HG02678 (cell line): ENCODE data around the gene MEOX1.
"Not testable (repeated sequence)": the region's sequence is repeated elsewhere in the genome, so short reads cannot be mapped to it uniquely, and the experiment has no call there.

Experiments used
- ATAC-seq: cut with Tn5 transposase; IDR thresholded peaks from one replicate; pipeline ENCODE4 v1.9.1; 2021; ENCODE audit warnings: mild to moderate bottlenecking, moderate library complexity; ENCODE audit not compliant: unreplicated experiment

MEOX1 gene

DNA sequence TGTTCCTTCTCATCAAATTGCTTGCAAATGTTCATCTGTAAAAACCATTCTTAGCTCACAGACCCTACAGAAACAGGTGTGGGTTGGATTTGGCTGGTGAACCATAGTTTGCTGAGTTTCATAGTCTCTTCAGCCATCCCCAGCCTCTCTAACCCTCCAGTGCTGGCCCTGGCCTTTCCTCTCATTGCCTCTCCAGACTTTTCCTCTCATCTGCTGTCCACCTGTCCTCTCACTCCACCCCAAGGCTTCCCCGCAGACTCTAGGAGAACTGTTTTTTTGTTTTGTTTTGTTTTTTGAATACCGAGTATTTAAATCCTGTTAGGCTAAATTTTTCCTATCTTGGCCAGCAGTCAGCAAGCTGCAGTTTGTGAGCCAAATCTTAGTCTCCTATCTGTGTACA is 41.1 kb downstream of the MEOX1 start:
- no peak for ATAC-seq

DNA sequence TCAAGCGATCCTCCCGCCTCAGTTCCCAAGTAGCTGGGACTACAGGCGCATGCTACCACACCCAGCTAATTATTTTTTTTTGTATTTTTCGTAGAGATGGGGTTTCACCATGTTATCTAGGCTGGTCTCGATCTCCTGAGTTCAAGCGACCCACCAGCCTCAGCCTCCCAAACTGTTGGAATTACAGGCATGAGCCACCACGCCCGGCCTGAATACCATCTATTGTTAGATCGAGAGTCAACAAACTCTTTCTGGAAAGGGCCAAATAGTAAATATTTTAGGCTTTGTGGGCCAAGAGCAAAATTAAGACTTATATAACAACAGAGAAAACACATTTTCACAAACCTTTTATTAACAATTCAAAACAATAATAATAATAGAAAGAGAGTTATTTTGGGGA is 41.6 kb downstream of the MEOX1 start:
- no peak for ATAC-seq

DNA sequence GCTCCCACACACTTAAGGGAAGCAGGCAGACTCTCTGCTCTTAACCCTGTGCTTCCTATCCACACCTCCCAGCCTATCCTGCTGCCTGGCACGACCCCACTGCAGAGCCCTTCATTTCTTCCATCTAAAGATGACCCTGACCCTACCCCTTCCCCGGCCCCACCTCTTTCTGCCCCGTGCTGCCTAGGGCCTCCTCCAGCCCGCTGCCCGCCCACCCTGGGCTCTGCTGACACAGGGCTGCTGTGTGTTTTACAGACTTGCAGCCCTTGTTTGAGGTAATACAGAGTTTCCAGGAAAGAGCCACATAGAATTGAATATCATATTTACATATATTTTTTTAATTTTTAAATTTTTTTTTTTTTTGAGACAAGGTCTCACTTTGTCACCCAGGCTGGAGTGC is 42.0 kb downstream of the MEOX1 start:
- no peak for ATAC-seq

DNA sequence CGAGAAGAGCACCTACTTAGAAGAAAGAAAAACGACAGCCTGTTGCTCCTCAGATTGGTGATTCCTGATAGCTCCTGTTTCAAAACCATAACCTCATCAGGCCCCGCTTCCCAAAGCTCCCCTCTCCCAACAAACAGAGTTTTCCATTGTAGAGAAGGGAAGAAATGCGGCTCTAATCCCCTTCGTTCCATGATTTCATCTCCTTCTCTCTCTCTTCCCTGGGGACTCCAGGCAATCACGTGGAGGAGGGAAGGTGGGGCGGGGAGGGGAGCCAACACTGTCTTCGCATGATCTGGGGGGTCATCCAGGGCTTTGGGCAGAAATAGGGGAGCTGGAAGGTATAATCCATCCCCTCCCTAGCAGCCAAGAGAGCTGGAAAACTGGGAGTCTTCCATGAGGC is 43.4 kb downstream of the MEOX1 start:
- ATAC-seq, result no peak

DNA sequence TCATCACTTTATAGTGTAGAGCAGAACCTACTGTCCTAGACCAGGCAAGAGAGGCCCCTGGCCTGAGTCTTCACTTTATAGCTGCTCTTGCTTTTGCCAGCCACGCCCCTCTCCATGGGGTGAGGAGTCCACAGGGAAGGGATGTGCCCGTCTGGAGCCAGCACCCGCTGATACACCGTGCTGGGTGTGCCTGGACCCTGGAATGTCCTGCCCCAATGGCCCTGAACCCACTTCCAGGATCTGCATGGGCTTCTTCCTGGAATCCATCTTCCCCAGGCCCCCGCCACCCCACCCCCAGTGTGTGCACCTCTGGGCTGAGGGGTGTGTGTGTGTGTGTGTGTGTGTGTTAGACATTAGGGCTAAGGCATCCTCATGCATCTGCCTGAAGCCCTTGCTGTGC is 44.9 kb downstream of the MEOX1 start:
- no peak for ATAC-seq

DNA sequence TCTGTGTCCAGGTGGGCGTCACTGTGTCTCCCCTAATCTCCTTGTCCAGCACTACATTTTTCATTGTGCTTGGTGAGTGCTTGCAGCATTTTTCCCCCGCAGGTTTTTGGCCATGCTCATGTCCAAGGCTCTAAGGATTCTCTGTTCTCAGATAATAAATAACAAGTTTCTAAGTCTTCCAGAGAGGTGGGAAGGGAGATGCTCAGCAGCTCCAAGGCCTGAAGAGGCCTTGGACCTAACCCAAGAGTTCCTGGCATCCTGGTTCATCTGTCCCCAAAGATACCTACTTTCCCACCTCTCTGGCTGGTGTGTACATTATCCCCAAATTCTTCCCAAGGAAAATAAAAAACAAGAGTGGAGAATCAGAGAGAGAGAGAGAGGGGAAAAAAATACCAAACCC is 45.3 kb downstream of the MEOX1 start:
- no peak for ATAC-seq

DNA sequence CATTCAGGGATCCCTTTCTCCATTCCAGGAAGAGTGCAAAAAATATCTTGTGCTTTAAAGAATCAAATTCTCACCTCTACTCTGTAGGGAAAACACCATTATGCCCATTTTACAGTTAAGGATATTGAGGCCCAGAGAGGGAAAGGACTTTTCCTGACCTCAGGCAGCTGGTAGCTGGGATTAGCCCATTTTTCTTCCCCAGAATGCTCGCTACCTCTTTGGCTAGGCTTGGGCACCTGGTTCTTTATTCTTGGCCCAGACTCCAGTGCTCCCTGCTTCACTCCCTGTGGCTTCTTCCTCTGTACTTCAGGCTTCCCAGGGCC is 45.7 kb downstream of the MEOX1 start:
- ATAC-seq, result no peak

DNA sequence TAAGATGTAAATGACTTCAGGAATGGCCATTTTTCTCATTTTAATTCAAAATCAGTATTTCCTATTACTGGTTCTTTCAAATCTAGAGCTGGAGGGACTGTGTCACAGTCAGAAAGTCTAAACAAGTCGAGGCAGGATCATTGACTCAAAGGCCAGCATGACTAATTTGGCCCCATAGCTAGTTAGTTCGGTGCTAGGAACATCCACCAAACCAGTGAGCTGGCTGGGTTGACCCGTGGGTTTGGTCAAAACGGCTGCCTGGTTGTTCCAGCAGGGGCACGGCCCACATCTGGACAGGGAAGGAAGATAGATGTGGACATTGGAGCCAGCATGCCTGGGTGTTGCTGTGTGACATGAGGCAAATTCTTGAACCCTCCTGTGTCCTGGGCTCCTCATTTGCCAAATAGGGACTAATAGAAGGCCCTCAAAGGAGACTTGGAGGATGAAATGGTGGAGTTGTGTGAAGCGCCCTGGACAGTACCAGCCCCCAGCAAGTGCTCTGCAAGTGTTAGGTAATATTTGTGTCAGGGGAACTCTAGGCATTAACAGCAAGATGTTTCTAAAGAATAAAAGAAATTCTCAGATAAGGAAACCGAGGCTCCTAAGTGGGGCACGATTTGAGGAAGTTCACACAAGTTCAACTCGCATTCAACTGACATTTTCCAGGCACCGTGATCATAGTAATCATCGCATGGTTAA is 46.2 kb downstream of the MEOX1 start:
- no peak for ATAC-seq

DNA sequence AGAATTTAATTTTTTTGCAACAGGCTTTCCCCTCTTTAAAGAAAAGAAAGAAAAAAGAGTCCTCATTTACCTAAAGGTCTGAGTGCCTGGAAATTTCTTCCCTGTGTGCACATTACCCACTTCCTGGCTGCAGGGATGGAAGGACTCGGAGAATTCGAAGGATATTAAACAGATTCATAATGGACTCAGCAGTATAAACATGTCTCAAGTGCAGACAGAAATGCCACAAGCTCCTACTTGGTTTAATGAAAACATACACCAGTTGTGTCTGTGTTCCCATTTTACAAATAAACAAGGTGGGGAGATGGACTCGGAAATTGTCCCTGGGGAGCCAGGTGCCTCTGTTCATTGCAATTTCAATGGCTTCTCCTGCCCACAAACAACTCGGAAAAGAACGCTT is 47.2 kb downstream of the MEOX1 start:
- ATAC-seq, result no peak

DNA sequence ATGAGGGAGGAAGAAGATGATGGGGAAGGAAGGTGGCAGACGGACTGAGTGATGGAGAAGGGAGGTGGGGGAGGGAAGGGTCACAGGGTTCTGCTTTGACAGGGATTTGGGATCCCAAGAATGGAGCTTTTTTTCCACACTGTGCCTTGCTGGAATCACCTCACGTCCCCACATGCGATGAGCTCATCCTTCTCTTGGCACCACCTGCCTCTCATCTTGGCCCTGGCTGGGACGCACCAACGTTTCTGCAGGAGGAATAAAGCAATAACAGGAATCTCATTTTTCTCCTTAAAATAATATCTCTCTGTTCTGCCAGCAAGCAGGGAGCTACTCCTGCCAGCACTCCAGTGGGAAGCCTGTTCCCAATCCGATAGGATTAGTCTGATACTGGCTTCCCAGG is 47.8 kb downstream of the MEOX1 start:
- ATAC-seq, result no peak

DNA sequence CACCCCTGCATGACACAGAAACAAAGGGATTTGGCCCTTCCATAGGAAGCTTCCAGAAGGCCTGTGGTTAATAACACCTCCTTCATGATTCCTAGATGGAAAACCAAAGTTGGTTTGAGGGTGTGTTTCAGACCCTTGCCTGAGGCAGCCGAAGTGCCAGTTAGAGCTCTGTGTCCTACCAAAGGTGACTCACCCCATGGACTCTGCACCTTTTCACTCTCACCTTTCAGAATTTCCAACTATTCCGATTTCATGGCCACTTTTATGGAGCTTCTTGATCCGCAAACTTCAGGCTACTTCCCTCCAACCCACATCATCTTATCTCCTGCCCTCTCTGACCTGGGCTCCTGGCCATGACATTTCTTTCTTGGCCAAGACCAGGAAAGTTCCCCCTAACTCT is 49.2 kb downstream of the MEOX1 start:
- no peak for ATAC-seq

DNA sequence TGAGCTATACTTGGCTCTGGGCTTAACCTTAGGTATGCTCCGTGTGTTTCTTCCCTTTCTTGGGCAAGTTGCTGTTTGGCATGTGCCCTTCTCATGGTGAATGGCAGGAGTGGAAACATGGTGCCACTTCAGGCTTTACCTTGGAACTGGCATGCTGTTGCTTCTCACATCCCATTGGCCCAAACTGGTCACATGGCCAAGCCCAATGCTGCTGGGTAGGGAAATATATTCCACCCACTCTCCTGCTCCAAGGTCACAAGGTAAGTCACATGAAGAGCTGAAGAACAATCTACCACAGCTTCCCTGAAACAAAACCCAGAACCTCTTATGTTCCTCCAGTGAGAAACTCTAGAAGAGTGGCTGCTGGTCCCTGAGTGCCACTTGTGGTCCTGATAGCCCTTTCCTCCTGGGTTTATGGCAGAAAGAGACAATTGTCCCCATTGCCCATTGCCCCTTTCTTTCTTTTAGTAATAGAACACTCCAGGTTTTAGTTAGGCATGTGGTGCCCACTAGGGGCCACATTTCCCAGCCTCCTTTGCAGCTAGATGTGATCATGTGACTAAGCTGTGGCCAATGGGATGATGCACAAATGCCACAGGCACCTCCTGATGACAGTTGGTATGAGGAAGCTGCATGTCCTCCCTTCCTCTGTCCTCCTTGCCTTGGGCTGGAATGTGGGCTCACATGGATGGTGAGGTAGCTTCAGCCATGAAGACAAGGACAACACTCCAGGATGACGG is 50.3 kb downstream of the MEOX1 start:
- ATAC-seq, result no peak

DNA sequence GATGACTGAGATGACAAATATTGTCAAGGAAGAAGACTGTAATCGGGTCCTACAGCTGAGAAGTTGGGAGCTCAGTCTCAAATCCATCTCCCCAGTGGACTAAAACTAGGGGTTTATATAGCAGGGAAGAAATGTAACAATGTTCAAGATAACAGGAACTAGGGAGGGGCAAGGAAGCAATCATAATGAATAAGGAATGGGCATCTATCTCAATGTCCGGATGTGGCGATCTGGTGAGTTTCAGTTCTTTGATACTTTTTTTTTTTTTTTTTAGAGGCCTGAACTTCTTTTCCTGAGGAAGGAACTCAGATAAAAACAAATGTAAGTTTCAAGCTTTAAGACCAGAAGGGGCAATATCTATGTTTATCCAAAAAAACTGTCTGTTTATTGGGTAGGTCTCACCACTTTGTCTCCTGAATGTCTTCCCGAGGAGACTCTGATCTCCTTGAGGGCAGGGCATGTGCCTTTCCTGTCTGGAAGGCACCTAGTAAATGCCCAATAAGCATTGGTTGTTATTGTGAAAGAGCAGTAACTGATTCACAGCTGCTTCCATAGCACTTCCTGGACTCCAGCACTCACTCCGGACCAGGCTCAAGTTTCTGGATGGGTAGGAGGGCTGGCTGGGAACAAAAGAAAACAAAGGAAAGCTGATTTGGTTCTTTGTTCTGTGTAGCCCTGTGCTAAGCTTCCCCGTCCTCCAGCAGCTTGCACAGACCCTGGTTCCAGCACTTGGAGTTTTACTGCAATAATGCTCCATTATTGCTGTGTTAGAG is 51.9 kb downstream of the MEOX1 start:
- no peak for ATAC-seq

DNA sequence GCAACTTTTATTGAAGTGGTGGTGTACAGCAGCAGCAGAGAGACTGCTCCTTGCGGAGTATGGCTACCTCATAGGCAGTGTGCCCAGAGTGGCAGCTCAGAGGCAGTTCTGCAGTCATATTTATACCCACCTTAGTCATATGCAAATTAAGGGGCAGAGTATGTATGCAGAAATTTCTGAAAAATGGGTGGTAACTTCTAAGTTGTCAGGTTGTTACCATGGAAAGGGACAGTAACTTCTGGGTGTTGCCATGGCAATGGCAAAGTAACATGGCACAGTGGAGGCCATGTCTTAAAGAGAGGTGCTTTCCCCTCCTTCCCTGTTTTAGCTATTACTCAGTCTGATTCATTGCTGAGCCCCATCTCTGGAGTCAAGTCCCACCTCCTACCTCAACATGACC is 53.4 kb downstream of the MEOX1 start:
- ATAC-seq, result no peak

DNA sequence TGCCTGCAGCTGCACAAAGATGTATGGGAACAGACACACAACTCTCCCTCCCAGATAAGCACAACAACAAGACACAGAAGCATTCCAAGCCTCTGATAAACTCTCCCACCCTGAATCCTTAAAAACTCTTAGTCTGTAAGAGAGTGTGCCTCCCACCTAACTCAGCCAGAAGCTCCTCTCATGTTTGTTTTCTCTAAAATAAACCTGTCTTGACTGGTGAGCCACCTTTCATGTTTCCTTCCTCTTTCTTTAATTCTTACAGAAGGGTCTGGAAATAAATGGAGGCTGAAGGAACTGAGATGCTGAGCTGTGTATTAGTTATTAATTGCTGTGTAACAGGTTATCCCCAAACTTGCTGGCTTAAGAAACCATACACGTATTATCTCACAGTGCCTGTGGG is 57.2 kb downstream of the MEOX1 start:
- ATAC-seq, result no peak

DNA sequence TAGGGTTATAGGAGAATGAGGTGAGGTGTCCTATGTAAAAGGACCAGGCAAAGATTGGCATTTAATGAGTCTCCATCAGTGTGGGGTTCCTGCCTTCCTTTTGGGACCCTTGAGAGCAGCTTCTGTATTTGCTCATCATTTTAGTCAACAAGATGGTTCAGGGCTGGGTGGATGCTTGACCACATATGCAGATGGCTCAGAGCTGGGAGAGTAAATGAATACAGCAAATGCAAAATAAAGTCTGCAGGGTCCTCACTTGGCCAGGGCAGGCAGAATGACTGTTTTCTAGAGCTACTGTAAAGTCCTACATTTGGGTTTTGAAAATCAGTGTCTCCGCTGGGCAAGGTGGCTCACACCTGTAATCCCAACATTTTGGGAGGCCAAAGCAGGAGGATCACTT is 58.4 kb downstream of the MEOX1 start:
- no peak for ATAC-seq

DNA sequence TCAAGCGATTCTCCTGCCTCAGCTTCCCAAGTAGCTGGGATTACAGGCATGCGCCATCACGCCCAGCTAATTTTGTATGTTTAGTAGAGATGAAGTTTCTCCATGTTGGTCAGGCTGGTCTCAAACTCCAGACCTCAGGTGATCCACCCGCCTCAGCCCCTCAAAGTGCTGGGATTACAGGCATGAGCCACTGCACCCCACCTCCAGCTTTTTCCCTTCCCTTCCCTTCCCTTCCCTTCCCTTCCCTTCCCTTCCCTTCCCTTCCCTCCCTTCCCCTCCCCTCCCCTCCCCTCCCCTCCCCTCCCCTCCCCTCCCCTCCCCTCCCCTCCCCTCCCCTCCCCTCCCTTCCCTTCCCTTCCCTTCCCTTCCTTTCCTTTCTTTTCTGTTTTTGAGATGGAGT is 59.2 kb downstream of the MEOX1 start:
- ATAC-seq, result not testable (repeated sequence)

DNA sequence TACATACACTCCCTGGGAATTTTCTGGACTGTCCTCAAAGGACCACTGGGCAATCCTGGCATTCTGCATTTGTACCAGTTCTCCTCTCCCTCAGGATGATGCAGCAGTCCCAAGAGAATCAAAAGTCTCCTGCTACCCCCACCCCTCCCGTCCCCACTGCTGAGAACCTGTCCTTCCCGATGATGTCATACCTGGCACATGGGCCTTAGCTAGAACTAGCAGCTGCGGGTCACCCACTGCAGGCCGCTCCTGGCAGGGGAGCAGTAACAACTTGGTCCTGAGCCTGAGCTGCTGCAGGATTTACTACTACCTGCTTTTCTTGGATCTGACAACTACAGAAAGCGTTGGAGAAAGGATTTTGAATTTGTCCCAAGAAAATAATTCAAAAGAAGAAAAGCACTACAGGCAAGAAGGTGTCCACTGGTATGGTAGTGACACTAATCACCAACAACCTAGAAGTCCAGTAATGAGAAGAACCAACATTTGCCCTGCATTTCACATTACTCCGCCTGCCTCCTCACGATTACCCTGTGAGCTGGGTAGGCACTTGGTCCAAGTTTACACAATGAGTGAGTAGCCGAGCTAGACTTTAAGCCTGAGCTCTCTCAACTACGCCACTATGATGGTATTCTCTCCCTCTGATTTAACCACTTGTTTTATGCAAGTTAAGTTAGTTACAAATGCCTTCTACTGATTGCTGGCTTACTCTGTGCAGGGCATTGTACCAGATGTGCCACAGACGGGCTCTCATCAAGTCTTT is 60.3 kb downstream of the MEOX1 start:
- no peak for ATAC-seq

DNA sequence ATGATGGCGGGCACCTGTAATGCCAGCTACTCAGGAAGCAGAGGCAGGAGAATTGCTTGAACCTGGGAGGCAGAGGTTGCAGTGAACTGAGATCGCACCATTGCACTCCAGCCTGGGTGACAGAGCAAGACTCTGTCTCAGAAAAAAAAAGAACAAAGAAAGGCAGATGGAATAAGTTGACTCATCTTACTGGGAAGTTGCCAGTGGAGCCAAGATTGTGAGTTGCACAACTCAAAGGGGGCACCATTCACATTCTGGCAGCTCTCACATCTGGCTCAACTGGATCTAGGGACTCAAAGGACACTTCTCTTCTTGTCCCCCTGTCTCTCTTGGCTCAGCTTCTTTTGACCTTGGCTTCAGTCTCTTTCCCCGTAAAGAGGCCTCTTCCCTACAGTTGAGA is 61.9 kb downstream of the MEOX1 start:
- no peak for ATAC-seq

DNA sequence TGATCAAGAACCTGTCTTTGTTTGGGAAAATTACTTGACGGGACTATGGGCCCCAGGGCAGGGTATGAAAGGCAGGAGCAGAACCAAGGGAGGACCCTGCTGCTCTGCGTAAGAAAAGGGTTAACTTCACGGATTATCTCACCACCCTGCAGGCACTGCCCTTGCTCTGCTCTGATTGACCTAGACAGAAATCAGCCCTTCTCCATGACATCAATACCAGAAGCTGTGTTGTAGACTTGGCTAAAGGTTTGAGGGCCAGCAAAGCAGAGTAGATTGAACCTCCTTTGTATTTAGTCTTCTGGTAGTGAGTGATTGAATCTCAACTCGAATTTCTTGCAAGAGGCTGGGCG is 62.7 kb downstream of the MEOX1 start:
- no peak for ATAC-seq

DNA sequence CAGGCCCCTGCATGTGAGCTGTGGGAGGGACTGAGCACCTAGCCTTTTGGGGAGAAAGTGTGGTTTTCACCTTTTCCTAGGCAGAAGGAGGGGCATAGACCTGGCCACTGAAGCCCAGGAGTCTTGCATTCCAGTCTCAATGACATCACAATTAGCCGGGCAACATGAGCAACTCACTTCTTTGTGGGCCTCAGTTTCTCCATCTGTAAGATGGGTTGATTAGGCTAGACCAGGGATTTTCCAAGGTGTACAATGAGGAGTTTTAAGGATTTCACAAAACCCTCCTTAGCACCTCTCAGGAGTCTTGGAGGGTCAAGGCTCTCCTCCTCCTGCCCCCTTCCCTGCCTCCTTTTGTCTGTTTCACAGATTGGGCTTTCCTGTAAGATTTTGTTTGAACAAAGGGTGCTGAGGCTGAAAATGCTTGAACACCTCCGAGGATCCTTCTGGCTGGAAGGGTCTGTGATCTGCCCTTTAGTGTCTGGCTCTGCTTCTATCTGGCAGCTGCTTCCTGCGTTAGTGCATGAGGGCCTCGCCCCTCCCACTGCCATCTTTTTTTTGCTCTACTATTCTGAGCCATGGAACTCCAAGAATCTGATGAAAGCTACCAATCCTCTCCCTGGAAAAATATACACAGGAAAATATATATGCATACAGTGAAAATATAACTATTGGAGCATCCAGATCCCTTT is 63.2 kb downstream of the MEOX1 start:
- no peak for ATAC-seq
